HCT116 (cell line): Measurements from ENCODE around the gene TMEM203. TPM values are rescaled to one million over a fixed set of nuclear protein-coding genes. Genes with fewer than 3 reads are reported as not detected.
A peak's percentile ranks its signal among the peaks of the same experiment; 100 is the strongest.

Source experiments
- ATAC-seq: fragments of 200-7000 bp; cut with Tn5 transposase; 2 replicates; pipeline ENCODE4 v1.9.1; 2020; ENCODE audit warnings: mild to moderate bottlenecking, moderate library complexity
- BruUV-seq: library from RNA; stranded (reverse); fragments of 400-500 nt; replicated peaks from 2 replicates; lab custom pipeline; 2021; lab: Mats Ljungman, UMichigan
- CTCF ChIA-PET: fragments of 300-600 bp; sonication (Branson Sonifier 250); formaldehyde crosslinking; loops from one replicate; lab custom pipeline; 2021; ENCODE audit warnings: antibody characterized with exemption; lab: Charles Lee
- POLR2A ChIA-PET: fragments of 300-600, 350-600 bp; sonication (Branson Sonifier 250); formaldehyde crosslinking; loops from one replicate; lab custom pipeline; 2021; ENCODE audit warnings: antibody characterized with exemption; lab: Charles Lee
- RAD21 ChIA-PET, 2 experiments: fragments of 300-600 bp; sonication (Branson Sonifier 250); formaldehyde crosslinking; loops; one replicate each; lab custom pipeline; 2023; ENCODE audit warnings: low total read pairs in 2 of 2; ENCODE audit not compliant: uncharacterized antibody in 2 of 2, unreplicated experiment in 2 of 2, low non-redundant PET in 1 of 2; lab: Charles Lee
- DNase-seq: peaks from one replicate; pipeline ENCODE4 v3.0.0-alpha.2; 2010; ENCODE audit warnings: low read depth, low spot score
- H2AFZ ChIP-seq: fragments of 200-600 bp; shearing (Covaris generic), sonication (generic); 2 replicates; pipeline ENCODE4 v1.6.1; 2017; ENCODE audit warnings: low read depth, mixed run types, mixed read lengths, antibody characterized with exemption, low read length; ENCODE audit not compliant: poor library complexity, severe bottlenecking
- H3K27ac ChIP-seq: 2 replicates; pipeline ENCODE4 v1.5.1; 2012; ENCODE audit warnings: low read depth, low read length
- H3K27me3 ChIP-seq: fragments of 200-600 bp; sonication (generic); 2 replicates; pipeline ENCODE4 v1.6.1; 2016; ENCODE audit warnings: mixed run types, low read length, mixed read lengths; ENCODE audit not compliant: insufficient read depth
- H3K36me3 ChIP-seq, 2 experiments: fragments of 200-500 bp in 1 of 2; fragments of 200-600 bp in 1 of 2; sonication (Bioruptor generic) in 1 of 2; sonication (generic) in 1 of 2; 2 replicates each; pipeline versions ENCODE4 v1.5.1 to v1.6.1; 2014 to 2016; ENCODE audit warnings: low read length in 2 of 2, inconsistent platforms in 1 of 2, mixed read lengths in 1 of 2, mixed run types in 1 of 2; ENCODE audit not compliant: insufficient read depth in 2 of 2, control insufficient read depth in 1 of 2
- H3K4me1 ChIP-seq, 2 experiments: fragments of 200-600 bp in 1 of 2; sonication (generic) in 1 of 2; 2 replicates each; pipeline versions ENCODE4 v1.5.1 to v1.6.1; 2012 to 2017; ENCODE audit warnings: low read length in 2 of 2, inconsistent platforms in 1 of 2, mild to moderate bottlenecking in 1 of 2, mixed read lengths in 1 of 2, mixed run types in 1 of 2, moderate library complexity in 1 of 2; ENCODE audit not compliant: insufficient read depth in 2 of 2, control insufficient read depth in 1 of 2
- H3K4me2 ChIP-seq: fragments of 200-600 bp; sonication (generic); 2 replicates; pipeline ENCODE4 v1.6.1; 2017; ENCODE audit warnings: mixed run types, low read length, mixed read lengths
- H3K4me3 ChIP-seq, 2 experiments: fragments of 200-600 bp in 1 of 2; sonication (generic) in 1 of 2; replicated peaks in 1 of 2; 2 replicates each; pipeline ENCODE4 v1.5.1; 2011 to 2016; ENCODE audit warnings: low read length in 2 of 2, control low read depth in 1 of 2, low read depth in 1 of 2, mild to moderate bottlenecking in 1 of 2, mixed read lengths in 1 of 2, mixed run types in 1 of 2
- H3K79me2 ChIP-seq: fragments of 200-600 bp; sonication (generic); 2 replicates; pipeline ENCODE4 v1.6.1; 2017; ENCODE audit warnings: mild to moderate bottlenecking, mixed run types, low read length, moderate library complexity, mixed read lengths; ENCODE audit not compliant: insufficient read depth
- H3K9ac ChIP-seq: fragments of 200-600 bp; sonication (generic); 2 replicates; pipeline ENCODE4 v1.6.1; 2016; ENCODE audit warnings: low read length, mixed read lengths
- H3K9me2 ChIP-seq: fragments of 200-600 bp; sonication (generic), shearing (Covaris generic); 2 replicates; pipeline ENCODE4 v1.6.1; 2017; ENCODE audit warnings: mixed run types, mild to moderate bottlenecking, moderate library complexity; ENCODE audit not compliant: insufficient read depth
- H3K9me3 ChIP-seq, 2 experiments: fragments of 200-500 bp in 1 of 2; fragments of 200-600 bp in 1 of 2; sonication (Bioruptor generic) in 1 of 2; sonication (generic) in 1 of 2; 2 replicates each; pipeline ENCODE4 v1.6.1; 2014 to 2017; ENCODE audit warnings: low read length in 2 of 2, mixed read lengths in 2 of 2, inconsistent platforms in 1 of 2, low read depth in 1 of 2, mild to moderate bottlenecking in 1 of 2, mixed run types in 1 of 2, moderate library complexity in 1 of 2; ENCODE audit not compliant: control insufficient read depth in 1 of 2, insufficient read depth in 1 of 2
- H4K20me1 ChIP-seq: fragments of 200-600 bp; sonication (generic), shearing (Covaris generic); 2 replicates; pipeline ENCODE4 v1.6.1; 2017; ENCODE audit warnings: mixed run types, mild to moderate bottlenecking, moderate library complexity; ENCODE audit not compliant: insufficient read depth
- CBX3 ChIP-seq: IDR thresholded peaks from 2 replicates; pipeline ENCODE4 v1.6.1; 2012; ENCODE audit warnings: low read depth
- CEBPB ChIP-seq: IDR thresholded peaks from 2 replicates; pipeline ENCODE4 v1.6.1; 2012; ENCODE audit warnings: low read depth
- EGR1 ChIP-seq: IDR thresholded peaks from 2 replicates; pipeline ENCODE4 v1.6.1; 2012; ENCODE audit warnings: low read depth
- ELF1 ChIP-seq: IDR thresholded peaks from 2 replicates; pipeline ENCODE4 v1.6.1; 2012; ENCODE audit warnings: low read depth, borderline replicate concordance
- EZH2 ChIP-seq: fragments of 200-600 bp; sonication (generic); IDR thresholded peaks from 2 replicates; pipeline ENCODE4 v1.6.1; 2017; ENCODE audit warnings: antibody characterized with exemption, mixed run types
- EZH2phosphoT487 ChIP-seq: fragments of 200-600 bp; IDR thresholded peaks from 2 replicates; pipeline ENCODE4 v1.6.1; 2018; ENCODE audit warnings: antibody characterized with exemption, borderline replicate concordance
- FOSL1 ChIP-seq: IDR thresholded peaks from 2 replicates; pipeline ENCODE4 v1.6.1; 2012; ENCODE audit warnings: low read depth
- SP1 ChIP-seq: IDR thresholded peaks from 2 replicates; pipeline ENCODE4 v1.6.1; 2012; ENCODE audit warnings: low read depth
- SRF ChIP-seq: IDR thresholded peaks from 2 replicates; pipeline ENCODE4 v1.6.1; 2012; ENCODE audit warnings: low read depth
- TCF7L2 ChIP-seq: IDR thresholded peaks from 2 replicates; pipeline ENCODE4 v1.7.0; 2011; ENCODE audit warnings: borderline replicate concordance, inconsistent platforms; ENCODE audit not compliant: insufficient read depth, insufficient read length; ENCODE audit errors: extremely low read depth
- ZFX ChIP-seq: fragments of 450-650 bp; IDR thresholded peaks from 2 replicates; pipeline ENCODE4 v1.6.1; 2017
- intact Hi-C: fragments of 100-400 bp; cut with micrococcal nuclease; formaldehyde crosslinking; loops from 2 replicates; pipeline ENCODE4 v1.10.0; 2022
- total RNA-seq: library from RNA; stranded (reverse); gene quantifications from one replicate; pipeline ENCODE4 v1.2.1, GENCODE V29; 2021; ENCODE audit not compliant: unreplicated experiment
- TF ChIP-seq, protein P1 (sequence below): IDR thresholded peaks from 2 replicates; pipeline ENCODE4 v1.6.1; 2011; ENCODE audit warnings: mild to moderate bottlenecking, low read length, moderate library complexity; ENCODE audit not compliant: insufficient replicate concordance; ENCODE audit errors: extremely low read depth

TMEM203 gene
- total RNA-seq, 1 experiment from 2014 or later = 45.0 TPM

GRCh38 chr9:137170486-137171148 lies 34.8 kb downstream of the TMEM203 start:
- Histone ChIP-seq H2AFZ (no peak overlapping the region), H3K79me2 (no peaks in the 10 kb centered on the region), H3K9me2 (no peaks in the 10 kb centered on the region), H3K9me3 (no peaks in the 10 kb centered on the region), H3K27ac (no peak overlapping the region; the same call in 1 of the 2 replicates), H3K27me3 (no peaks in the 10 kb centered on the region), H4K20me1 (no peaks in the 10 kb centered on the region), H3K9ac (no peak overlapping the region), H3K4me3 (no peak overlapping the region), H3K4me2 (peak overlapping the region; percentile 84), H3K36me3 (no peaks in the 10 kb centered on the region), H3K4me1 (peaks cover 14 to 40% of the 10 kb centered on the region in 2 experiments)
- no peak for ATAC-seq
- ChIA-PET RAD21 (no interaction called here), POLR2A (interaction anchor here (1.2 kb wide), 1 partner anchor 9 kb away, joined by 3 read pairs; no protein-coding TSS in a partner anchor), CTCF (interaction anchor here (1.9 kb wide), 1 partner anchor 57 kb away, joined by 4 read pairs; the partner anchor contains the start of gene RNF224)
- TF ChIP-seq EZH2phosphoT487 (no peak), ELF1 (no peak), TCF7L2 (no peak), CBX3 (no peak), ZFX (no peak), SP1 (no peak), FOSL1 (no peak), SRF (no peak), EGR1 (no peak), EZH2 (no peak), CEBPB (no peak)
- TF ChIP-seq, protein P1, sequence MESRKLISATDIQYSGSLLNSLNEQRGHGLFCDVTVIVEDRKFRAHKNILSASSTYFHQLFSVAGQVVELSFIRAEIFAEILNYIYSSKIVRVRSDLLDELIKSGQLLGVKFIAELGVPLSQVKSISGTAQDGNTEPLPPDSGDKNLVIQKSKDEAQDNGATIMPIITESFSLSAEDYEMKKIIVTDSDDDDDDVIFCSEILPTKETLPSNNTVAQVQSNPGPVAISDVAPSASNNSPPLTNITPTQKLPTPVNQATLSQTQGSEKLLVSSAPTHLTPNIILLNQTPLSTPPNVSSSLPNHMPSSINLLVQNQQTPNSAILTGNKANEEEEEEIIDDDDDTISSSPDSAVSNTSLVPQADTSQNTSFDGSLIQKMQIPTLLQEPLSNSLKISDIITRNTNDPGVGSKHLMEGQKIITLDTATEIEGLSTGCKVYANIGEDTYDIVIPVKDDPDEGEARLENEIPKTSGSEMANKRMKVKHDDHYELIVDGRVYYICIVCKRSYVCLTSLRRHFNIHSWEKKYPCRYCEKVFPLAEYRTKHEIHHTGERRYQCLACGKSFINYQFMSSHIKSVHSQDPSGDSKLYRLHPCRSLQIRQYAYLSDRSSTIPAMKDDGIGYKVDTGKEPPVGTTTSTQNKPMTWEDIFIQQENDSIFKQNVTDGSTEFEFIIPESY = no peak
- intact Hi-C loops = no loop called here
- no TSS peak for BruUV-seq
- no peak for DNase-seq
